ENCODE data around the gene FIBIN. TPM values are rescaled to one million over a fixed set of nuclear protein-coding genes. Genes with fewer than 3 reads are reported as not detected.
A peak's percentile ranks its signal among the peaks of the same experiment; 100 is the strongest.

Gene FIBIN
- total and polyA plus RNA-seq, 4 donors, result 3.8 to 12.9 (median 9.4) TPM

GRCh38 chr11:26971961-26972360, 22.0 kb upstream of the FIBIN start:
- WGBS, 2 donors, result 64 to 76% methylated on average over 2 of the region's 2 CpGs
- ATAC-seq (ENCODE audit: insufficient read depth, low FRiP score), result no peak
- H3K9me3 ChIP-seq (ENCODE audit: control insufficient read depth in 4 of 4, insufficient read depth in 3 of 4, low read length in 3 of 4), result no peaks in the 10 kb centered on the region

GRCh38 chr11:26974069-26974783, 19.7 kb upstream of the FIBIN start:
- H3K9ac ChIP-seq (ENCODE audit: insufficient read depth in 1 of 2, low read length in 2 of 2), result no peak overlapping the region
- no peak overlapping the region for H3K4me3 ChIP-seq
- peaks cover 0 to 22% (median 0%) of the 10 kb centered on the region in 5 donors for H3K4me1 ChIP-seq (ENCODE audit: control insufficient read depth in 5 of 5, insufficient read depth in 5 of 5, low read length in 5 of 5)
- H3K9me3 ChIP-seq (ENCODE audit: control insufficient read depth in 4 of 4, insufficient read depth in 3 of 4, low read length in 3 of 4), result peaks cover 0 to 2% (median under 1%) of the 10 kb centered on the region in 4 donors
- no peaks in the 10 kb centered on the region for H3K36me3 ChIP-seq (ENCODE audit: control insufficient read depth in 4 of 4, insufficient read depth in 4 of 4, low read length in 4 of 4)
- H3K27ac ChIP-seq (ENCODE audit: low read depth in 1 of 2, low read length in 1 of 2), result no peak overlapping the region
- no peak for TF ChIP-seq CTCF (IDR thresholded peaks at IDR 0.05; ENCODE audit: control extremely low read depth, extremely low read depth)
- DNase-seq, result peak in 2 of 3 donors; percentile 71 to 81
- no peaks in the 10 kb centered on the region for H3K27me3 ChIP-seq (ENCODE audit: control insufficient read depth in 3 of 3, insufficient read depth in 3 of 3, low read length in 2 of 3)
- 72 to 77% methylated on average over 3 of the region's 3 CpGs for WGBS, 2 donors
- no peak for ATAC-seq (ENCODE audit: insufficient read depth, low FRiP score)

More at GRCh38 chr11:26971961-26972360, 22.0 kb upstream of the FIBIN start:
- Histone ChIP-seq H3K9ac (ENCODE audit: insufficient read depth in 1 of 2, low read length in 2 of 2) (no peak overlapping the region), H3K27ac (ENCODE audit: low read depth in 1 of 2, low read length in 1 of 2) (no peak overlapping the region), H3K4me1 (ENCODE audit: control insufficient read depth in 5 of 5, insufficient read depth in 5 of 5, low read length in 5 of 5) (peaks cover 0 to 22% (median 0%) of the 10 kb centered on the region in 5 donors), H3K27me3 (ENCODE audit: control insufficient read depth in 3 of 3, insufficient read depth in 3 of 3, low read length in 2 of 3) (no peaks in the 10 kb centered on the region), H3K36me3 (ENCODE audit: control insufficient read depth in 4 of 4, insufficient read depth in 4 of 4, low read length in 4 of 4) (no peaks in the 10 kb centered on the region), H3K4me3 (no peak overlapping the region)
- DNase-seq, result no peak
- TF ChIP-seq CTCF (IDR thresholded peaks at IDR 0.05; ENCODE audit: control extremely low read depth, extremely low read depth), result no peak

- Histone ChIP-seq H3K36me3 (ENCODE audit: control insufficient read depth in 4 of 4, insufficient read depth in 4 of 4, low read length in 4 of 4) (no peaks in the 10 kb centered on the region), H3K4me1 (ENCODE audit: control insufficient read depth in 5 of 5, insufficient read depth in 5 of 5, low read length in 5 of 5) (peaks cover 0 to 22% (median 0%) of the 10 kb centered on the region in 5 donors), H3K27me3 (ENCODE audit: control insufficient read depth in 3 of 3, insufficient read depth in 3 of 3, low read length in 2 of 3) (no peaks in the 10 kb centered on the region), H3K9ac (ENCODE audit: insufficient read depth in 1 of 2, low read length in 2 of 2) (no peak overlapping the region), H3K27ac (ENCODE audit: low read depth in 1 of 2, low read length in 1 of 2) (no peak overlapping the region), H3K4me3 (no peak overlapping the region), H3K9me3 (ENCODE audit: control insufficient read depth in 4 of 4, insufficient read depth in 3 of 4, low read length in 3 of 4) (peaks cover 0 to 3% (median 1%) of the 10 kb centered on the region in 4 donors)
- no peak for TF ChIP-seq CTCF (IDR thresholded peaks at IDR 0.05; ENCODE audit: control extremely low read depth, extremely low read depth)
- ATAC-seq (ENCODE audit: insufficient read depth, low FRiP score), result no peak
- WGBS, 2 donors, result 44 to 46% methylated on average over 2 of the region's 2 CpGs
- DNase-seq, result no peak
Observed at GRCh38 chr11:26974996-26975395, 18.9 kb upstream of the FIBIN start.

Measured in lung (tissue), 12 donors.